Measurements from ENCODE around the gene SLC7A6.

Gene SLC7A6

DNA sequence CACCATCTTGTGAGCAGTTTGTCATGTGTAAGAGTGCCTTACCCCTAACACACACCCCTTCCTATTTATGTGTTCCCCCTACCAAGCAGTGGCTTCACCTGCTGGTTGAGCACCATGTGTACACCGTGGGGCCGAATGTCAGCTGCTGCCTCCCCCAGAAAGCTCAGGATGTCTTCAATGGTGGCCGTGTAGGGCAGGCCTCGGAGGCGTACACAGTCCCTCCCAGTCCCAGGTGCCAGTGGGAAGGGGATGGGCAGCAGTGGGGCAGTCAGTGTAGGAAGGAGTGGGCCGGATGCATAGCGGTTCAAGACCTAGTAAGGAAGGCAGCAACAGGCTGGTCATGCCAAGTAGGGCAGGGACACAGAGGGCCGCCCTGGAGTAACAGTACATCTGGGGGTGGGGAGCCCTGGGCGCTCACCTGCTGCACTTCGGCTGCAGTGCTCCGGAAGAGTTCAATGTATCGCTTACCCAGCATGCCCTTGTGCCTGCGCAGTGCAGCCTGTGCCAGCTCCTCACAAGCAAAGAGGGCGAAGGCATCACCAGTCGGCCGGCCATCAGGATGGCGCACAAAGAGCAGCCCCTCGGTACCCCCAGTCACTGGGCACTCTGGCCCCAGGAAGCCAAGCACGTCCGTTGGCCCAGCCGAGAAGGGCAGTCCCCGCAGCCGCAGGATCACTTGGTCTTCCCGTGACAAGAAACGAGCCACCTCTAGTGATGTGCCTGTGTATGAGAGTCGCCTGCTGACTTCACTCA, 32.8 kb upstream of the SLC7A6 start:
- no peak overlapping the region for H3K4me3 Mint-ChIP-seq
- H3K9me3 Mint-ChIP-seq = no peaks in the 10 kb centered on the region
- peaks cover 34% of the 10 kb centered on the region for H3K4me1 Mint-ChIP-seq
- H3K27ac Mint-ChIP-seq = peak overlapping the region; percentile 29
- H3K36me3 Mint-ChIP-seq = peaks cover 68% of the 10 kb centered on the region
- ATAC-seq = no peak
- no peak for DNase-seq (ENCODE audit: low spot score in 2 of 2)

DNA sequence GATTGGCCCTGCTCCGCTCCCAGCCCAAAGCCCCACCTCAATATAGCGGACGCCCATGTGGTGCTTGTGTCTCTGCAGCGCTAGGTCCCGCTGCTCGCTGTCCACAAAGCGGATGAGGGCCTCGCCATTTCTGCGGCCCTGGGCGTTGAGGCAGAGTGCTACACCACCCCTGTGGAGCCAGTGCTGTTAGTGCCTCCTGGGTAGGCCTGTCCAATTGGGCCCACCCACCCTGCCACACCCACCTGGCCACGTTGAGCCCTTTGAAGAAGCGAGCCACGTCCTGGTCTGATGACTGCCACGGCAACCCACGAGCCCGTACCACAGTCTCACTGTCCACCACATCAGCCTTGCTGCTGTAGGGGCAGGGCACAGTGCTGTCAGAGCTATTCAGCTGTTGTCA, 32.0 kb upstream of the SLC7A6 start:
- H3K4me1 Mint-ChIP-seq = peaks cover 34% of the 10 kb centered on the region
- peak overlapping the region; percentile 29 for H3K27ac Mint-ChIP-seq
- DNase-seq (ENCODE audit: low spot score in 2 of 2) (no peak), ATAC-seq (no peak)
- H3K9me3 Mint-ChIP-seq = no peaks in the 10 kb centered on the region
- no peak overlapping the region for H3K4me3 Mint-ChIP-seq
- H3K36me3 Mint-ChIP-seq = peaks cover 66% of the 10 kb centered on the region

DNA sequence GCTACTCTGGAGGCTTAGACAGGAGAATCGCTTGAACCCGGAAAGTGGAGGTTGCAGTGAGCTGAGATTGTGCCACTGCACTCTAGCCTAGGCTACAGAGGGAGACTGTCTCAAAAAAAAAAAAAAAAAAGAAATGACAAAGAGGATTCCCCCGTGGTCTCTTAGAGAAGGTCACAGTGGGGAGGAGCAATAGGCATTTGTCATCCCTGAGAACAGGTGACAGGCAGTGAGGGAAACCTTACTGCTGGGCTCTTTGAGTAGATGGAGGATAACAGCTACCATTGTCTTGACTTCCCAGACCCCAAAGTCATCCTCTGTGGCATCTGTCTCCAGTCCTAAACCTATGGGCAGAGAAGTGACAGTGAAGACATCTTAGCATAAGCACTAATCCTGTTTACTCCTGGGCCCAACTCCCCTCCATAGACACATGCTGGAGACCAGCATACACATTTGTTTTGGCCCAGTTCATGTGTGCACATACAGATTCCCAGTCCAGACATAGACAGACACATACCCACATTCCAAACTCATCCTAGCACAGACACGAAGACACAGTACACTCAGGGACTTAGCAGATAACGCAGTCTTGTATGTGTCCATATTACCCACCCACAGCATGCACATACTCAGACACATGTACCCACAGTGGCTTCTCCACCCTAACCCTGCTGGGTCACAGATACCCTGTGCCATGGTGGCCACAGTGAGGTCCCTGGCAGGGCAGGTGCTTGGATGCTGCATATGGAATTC, 31.1 kb upstream of the SLC7A6 start:
- peak overlapping the region; percentile 29 for H3K27ac Mint-ChIP-seq
- DNase-seq (ENCODE audit: low spot score in 2 of 2) (no peak), ATAC-seq (peak; percentile 44)
- no peaks in the 10 kb centered on the region for H3K9me3 Mint-ChIP-seq
- H3K4me3 Mint-ChIP-seq = no peak overlapping the region
- peaks cover 57% of the 10 kb centered on the region for H3K36me3 Mint-ChIP-seq
- peaks cover 33% of the 10 kb centered on the region for H3K4me1 Mint-ChIP-seq

DNA sequence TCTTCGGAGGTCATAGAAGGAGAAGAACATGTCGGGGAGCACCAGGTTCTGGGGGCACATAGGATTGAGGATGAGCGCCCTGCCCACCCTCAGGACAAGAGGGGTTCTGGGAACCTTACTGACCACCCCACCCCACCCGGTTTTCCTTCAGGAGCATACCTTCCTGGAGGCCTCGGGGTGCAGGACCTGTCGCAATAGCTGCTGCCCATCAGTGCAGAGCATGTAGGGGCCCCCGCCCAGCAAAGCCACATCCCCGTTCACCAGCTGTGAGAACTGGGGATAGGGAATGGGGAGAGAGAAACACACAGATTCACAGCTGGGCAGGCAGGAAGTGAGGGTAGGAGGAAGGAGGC, 30.5 kb upstream of the SLC7A6 start:
- peaks cover 38% of the 10 kb centered on the region for H3K4me1 Mint-ChIP-seq
- H3K27ac Mint-ChIP-seq = peak overlapping the region; percentile 1
- no peaks in the 10 kb centered on the region for H3K9me3 Mint-ChIP-seq
- DNase-seq (ENCODE audit: low spot score in 2 of 2) = no peak
- H3K36me3 Mint-ChIP-seq = peaks cover 52% of the 10 kb centered on the region
- ATAC-seq = no peak
- H3K4me3 Mint-ChIP-seq = no peak overlapping the region

DNA sequence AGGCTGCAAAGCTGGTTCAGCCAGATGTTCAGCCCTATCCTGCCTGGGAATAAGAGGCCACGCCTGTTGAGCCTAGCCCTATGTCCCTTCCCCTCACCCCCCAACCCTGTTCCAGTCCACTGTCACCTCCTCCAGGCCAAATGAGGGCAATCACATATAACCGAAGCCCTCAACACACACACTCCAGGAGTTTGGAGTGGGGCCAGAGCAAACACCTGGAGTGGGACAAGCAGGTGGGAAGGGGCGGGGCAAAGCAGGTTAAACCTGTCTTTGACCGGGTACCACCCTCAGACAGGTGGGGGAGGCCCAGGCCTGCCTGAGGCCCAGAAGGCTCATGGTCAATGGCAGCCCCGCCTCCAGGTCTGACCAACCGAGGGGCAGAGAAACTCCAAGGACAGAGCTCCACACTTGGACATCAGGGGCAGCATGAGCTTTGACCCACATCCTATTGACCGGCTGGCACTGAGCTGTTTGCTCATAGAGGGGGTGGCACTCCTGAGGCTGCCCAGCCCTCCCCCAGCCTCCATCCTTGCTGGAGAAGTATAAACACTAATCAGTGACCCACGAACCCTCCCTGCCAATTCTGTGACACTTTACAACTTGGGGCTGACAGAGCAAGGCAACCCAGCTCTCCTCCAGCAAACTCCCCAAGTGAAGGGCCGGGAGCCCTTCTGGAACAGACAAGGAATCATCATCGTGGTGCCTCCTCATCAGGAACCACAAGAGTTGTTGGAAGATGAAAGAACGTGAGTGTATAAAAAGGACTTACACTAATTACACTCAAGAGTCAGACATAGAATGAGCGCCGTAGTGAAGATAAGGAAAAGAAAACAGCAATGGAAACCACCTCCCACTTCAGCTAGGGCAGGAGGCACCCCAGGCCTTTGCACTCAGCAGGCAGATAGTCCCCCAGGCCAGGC, 29.9 kb upstream of the SLC7A6 start:
- no peak for ATAC-seq
- H3K9me3 Mint-ChIP-seq = no peaks in the 10 kb centered on the region
- no peak overlapping the region for H3K4me3 Mint-ChIP-seq
- DNase-seq (ENCODE audit: low spot score in 2 of 2) = peak in 1 of 2 donors; percentile 59
- peaks cover 46% of the 10 kb centered on the region for H3K36me3 Mint-ChIP-seq
- H3K4me1 Mint-ChIP-seq = peaks cover 41% of the 10 kb centered on the region
- peak overlapping the region; percentile 1 for H3K27ac Mint-ChIP-seq

DNA sequence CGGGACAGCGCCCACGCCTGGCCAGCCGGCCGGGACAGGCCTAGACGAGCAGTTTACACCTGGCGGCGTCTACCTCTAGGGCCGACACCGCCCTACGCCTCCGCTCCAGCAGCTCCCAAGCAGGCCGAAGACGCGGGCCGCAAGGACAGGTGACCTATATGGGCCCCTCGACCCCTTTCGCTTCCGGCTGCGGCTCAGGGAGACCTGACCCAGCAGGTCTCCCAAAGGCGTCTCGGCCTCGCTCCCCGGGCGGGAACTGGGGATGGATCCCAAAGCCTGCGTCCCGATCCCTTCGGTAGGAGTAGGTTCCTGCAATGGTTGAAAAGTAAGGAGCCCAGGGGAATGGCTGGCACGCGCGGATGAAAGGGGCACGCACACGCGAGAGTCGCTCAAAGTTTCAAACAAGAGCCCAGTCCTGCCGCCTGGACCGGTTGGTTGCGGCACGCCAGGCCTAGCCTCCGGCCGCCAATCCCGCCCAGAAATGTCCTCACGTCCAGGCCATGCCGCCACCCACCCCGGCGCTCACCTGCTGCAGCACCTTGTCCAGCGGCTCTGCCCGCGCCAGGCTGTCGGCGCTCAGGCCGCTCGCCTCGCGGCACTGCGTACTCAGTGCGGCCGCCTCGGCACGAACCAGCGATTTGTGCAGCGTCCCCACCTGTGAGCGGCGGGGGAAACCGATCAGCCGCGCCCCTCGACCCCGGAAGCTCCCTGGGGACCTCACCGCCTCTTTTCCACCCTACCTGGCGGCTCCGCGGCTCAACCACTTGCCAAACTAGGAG, 29.0 kb upstream of the SLC7A6 start:
- peaks cover 46% of the 10 kb centered on the region for H3K4me1 Mint-ChIP-seq
- H3K4me3 Mint-ChIP-seq = no peak overlapping the region
- no peak for DNase-seq (ENCODE audit: low spot score in 2 of 2)
- no peak for ATAC-seq
- no peaks in the 10 kb centered on the region for H3K9me3 Mint-ChIP-seq
- H3K27ac Mint-ChIP-seq = peak overlapping the region; percentile 1
- peaks cover 38% of the 10 kb centered on the region for H3K36me3 Mint-ChIP-seq

DNA sequence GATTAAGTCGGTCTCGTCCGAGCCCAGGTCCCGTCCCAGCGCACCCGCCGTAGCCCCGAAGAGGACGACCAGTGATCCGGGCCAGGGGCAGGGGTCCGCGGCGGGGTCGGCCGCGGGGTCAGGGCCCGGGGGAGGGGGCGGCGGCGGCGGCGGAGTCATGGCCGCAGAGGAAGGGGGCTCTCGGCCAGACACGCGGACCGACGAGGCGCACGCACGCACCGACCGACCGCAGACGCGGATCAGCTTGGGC, 28.5 kb upstream of the SLC7A6 start, which contains the start of gene ESRP2:
Gene ESRP2, minus strand, starts transcription at position 241 of the 250 bp plus-strand sequence. Its CDS starts 82 bp downstream, at position 159.
- no peak for DNase-seq (ENCODE audit: low spot score in 2 of 2)
- peaks cover 33% of the 10 kb centered on the region for H3K36me3 Mint-ChIP-seq
- H3K27ac Mint-ChIP-seq = peak within 1 kb of the TSS; percentile 94

DNA sequence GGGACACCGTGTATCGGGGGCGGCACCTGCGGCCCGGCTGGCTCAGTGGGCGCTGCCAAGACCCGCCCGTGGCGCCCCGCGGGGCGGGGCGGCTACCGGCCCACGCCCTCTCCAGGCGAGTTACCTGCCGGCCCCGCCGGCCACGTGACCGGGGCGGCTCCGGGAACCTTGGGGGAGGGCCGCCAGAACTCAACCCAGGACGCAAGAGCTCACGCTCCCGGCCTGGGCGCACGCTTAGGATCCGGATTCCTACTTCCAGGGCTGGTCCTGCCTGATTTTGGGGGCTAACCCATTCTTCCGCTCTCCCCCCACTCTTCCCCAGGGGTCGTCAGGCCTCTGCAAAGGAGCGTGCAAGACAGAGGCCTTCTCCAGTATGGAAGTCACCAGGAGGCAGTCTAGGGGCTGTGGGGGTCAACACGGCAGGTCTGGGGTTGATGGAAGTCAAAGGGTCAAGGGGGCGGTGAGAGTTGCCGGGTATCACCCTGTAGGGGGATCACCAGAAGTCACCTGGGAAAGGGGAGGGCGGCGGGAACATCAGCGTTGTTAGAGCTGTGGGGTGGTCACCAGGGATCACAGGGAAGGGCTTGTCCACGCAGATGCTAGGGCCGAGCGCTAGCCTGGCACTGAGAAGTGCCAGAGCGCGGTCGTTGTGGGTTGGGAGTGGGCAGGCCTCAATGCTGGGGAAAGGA, 28.0 kb upstream of the SLC7A6 start:
- Mint-ChIP-seq H3K27ac (peak overlapping the region; percentile 94), H3K4me1 (peaks cover 46% of the 10 kb centered on the region), H3K9me3 (no peaks in the 10 kb centered on the region), H3K4me3 (peak overlapping the region; percentile 98), H3K36me3 (peaks cover 28% of the 10 kb centered on the region)
- DNase-seq (ENCODE audit: low spot score in 2 of 2) (no peak), ATAC-seq (peak; percentile 1)

More for the DNA sequence above, 28.5 kb upstream of the SLC7A6 start, which contains the start of gene ESRP2:
- H3K9me3 Mint-ChIP-seq = no peaks in the 10 kb centered on the region
- no peak for ATAC-seq
- H3K4me3 Mint-ChIP-seq = peak within 1 kb of the TSS; percentile 98
- peaks cover 46% of the 10 kb centered on the region for H3K4me1 Mint-ChIP-seq

DNA sequence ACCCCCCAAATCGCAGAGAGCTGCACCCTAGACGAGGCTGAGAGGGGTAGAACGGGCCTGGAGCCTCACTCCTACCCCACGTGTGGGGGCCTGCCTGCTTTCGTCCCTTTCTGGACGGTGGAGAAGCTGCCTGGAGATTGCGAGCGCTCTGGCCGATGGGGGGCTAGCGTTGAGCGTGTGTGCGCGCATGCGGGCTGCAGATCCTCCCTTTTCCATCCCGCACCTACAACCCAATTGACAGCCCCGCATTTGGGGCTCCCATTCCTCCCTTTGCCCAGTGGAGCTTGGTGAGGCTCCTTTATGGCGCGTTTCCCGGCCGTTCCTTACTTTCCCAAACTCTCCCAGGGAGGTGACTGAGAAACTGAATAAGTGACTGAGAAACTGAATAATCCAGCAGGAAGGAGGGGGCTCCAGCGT, 27.5 kb upstream of the SLC7A6 start:
- peaks cover 25% of the 10 kb centered on the region for H3K36me3 Mint-ChIP-seq
- DNase-seq (ENCODE audit: low spot score in 2 of 2) (peak in 1 of 2 donors; percentile 58), ATAC-seq (peak; percentile 22)
- no peaks in the 10 kb centered on the region for H3K9me3 Mint-ChIP-seq
- H3K4me3 Mint-ChIP-seq = peak overlapping the region; percentile 98
- H3K4me1 Mint-ChIP-seq = peaks cover 46% of the 10 kb centered on the region
- H3K27ac Mint-ChIP-seq = peak overlapping the region; percentile 94

DNA sequence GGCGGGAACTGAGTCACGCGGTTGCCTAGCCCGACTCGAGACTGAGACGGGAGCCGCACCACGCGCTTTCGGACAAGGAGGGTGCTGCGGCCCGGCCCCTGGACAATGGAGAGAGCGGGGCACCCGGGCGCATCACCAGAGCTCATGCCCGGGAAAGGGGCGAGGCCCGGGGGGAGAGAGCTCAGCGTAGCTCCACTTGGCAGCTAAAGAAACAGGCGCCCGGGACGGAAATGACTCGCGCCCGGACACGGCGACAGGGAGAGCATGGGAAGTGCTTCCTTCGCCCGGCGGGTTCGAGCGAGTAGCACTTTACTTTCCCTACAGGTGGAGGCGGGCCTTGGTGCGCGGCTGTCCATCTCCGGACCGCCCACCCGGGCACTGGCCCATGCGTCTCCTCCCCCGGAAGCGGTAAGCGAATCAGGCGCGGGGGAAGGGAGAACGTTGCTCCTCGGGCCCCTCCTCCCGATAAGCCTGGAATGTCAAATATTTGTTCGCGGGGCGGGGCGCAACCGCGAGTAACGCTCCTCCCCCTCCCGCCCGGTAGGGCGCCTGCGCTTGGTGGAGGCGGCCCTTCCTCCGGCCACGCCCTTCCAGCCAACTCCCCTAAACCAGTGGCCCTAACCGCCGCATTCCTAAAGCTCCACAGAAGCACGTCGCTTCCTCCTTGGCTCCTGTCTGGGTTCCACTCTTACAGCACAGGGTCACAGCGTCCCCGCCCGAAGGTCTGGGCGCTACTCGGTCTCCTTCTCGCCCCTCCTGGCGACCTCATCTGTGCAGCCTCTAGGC, 26.9 kb upstream of the SLC7A6 start:
- peak; percentile 78 for ATAC-seq
- H3K9me3 Mint-ChIP-seq = no peaks in the 10 kb centered on the region
- H3K27ac Mint-ChIP-seq = peak overlapping the region; percentile 94
- peak overlapping the region; percentile 98 for H3K4me3 Mint-ChIP-seq
- peaks cover 20% of the 10 kb centered on the region for H3K36me3 Mint-ChIP-seq
- peak; percentile 80 to 95 for DNase-seq (ENCODE audit: low spot score in 2 of 2)
- H3K4me1 Mint-ChIP-seq = peaks cover 46% of the 10 kb centered on the region

DNA sequence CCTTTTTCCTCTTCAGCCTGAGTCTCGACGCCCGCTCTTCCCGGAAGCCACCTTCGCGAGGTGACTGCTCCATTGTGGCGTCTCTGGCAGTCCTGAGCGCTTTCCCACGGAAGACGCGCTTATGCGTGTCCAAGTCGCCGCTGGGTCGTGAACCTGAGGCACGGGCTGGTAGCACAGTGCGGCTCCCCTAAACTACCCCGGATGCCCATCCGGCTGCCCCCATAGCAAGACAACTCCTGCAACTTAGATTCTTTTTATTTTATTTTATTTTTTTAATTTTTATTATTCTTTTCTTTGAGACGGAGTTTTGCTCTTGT, 26.3 kb upstream of the SLC7A6 start:
- H3K4me1 Mint-ChIP-seq = peaks cover 46% of the 10 kb centered on the region
- ATAC-seq (no peak), DNase-seq (ENCODE audit: low spot score in 2 of 2) (no peak)
- peak overlapping the region; percentile 94 for H3K27ac Mint-ChIP-seq
- H3K4me3 Mint-ChIP-seq = peak overlapping the region; percentile 98
- H3K36me3 Mint-ChIP-seq = peaks cover 14% of the 10 kb centered on the region
- no peaks in the 10 kb centered on the region for H3K9me3 Mint-ChIP-seq

DNA sequence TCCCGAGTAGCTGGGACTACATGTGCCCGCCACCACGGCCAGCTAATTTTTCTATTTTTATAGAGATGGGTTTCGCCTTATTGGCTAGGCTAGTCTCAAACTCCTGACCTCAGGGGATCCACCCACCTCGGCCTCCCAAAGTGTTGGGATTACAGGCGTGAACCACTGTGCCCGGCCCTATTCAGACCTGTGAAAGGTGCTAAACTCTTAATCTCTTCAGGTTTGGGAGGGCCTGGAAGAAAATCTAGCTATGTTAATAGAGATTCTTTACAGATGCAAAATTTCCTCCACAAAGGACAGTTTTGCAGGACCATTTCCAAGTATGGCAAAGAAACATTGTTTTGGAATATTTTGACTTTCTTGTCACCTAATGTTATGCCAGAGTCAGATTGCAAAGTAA, 22.2 kb upstream of the SLC7A6 start:
- H3K4me3 Mint-ChIP-seq = no peak overlapping the region
- H3K4me1 Mint-ChIP-seq = peaks cover 50% of the 10 kb centered on the region
- H3K36me3 Mint-ChIP-seq = peaks cover 11% of the 10 kb centered on the region
- no peak overlapping the region for H3K27ac Mint-ChIP-seq
- ATAC-seq = no peak
- no peak for DNase-seq (ENCODE audit: low spot score in 2 of 2)
- no peaks in the 10 kb centered on the region for H3K9me3 Mint-ChIP-seq

DNA sequence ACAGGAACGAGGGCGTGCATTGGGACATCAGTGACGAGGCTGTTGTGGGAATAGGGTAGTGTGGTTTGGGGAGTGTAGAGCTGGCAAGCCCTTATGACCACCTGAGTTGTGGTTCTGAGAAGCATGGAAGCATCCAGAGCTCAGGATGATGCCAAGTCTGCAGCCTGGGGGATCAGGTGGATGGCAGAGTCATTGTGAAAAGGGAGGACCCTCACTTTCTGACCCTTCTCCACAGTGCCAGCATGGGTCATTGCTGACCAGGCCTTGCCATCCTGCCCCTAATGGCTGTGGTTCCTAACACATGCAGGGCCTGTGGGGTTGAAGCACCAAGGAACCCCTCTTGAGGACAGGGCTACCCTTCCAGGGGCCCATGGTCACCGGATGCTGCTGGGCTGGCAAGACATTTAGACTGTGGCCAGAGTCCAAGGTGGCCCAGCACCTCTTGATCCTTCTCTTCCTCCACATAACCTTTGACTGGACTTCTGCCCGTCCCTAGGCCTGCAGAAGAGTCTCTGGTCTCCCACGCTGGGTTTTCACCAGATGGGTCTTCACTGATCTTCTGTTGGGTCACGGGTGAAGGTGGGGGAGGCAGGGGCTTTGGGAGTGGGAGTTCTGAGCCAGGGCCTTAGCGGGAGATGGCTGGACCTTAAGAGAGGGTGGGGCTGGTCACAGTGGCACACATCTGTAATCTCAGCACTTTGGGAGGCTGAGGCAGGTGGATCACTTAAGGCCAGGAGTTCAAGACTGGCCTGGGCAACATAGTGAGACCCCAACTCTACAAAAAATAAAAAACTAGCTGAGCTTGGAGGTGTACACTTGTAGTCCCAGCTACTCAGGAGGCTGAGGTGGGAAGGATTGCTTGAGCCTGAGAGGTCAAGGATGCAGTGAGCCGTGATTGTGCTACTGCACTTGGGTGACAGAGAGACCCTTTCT, 21.1 kb upstream of the SLC7A6 start:
- Mint-ChIP-seq H3K27ac (peak overlapping the region; percentile 45), H3K36me3 (peaks cover 11% of the 10 kb centered on the region), H3K4me3 (peak overlapping the region; percentile 98), H3K4me1 (peaks cover 50% of the 10 kb centered on the region), H3K9me3 (no peaks in the 10 kb centered on the region)
- ATAC-seq (no peak), DNase-seq (ENCODE audit: low spot score in 2 of 2) (no peak)

Data from stimulated activated effector memory CD8-positive, alpha-beta T cell treated with anti-CD3 and anti-CD28 coated beads, Interleukin-12 subunit alpha, Interleukin-12 subunit beta, amount 100 ng/mL, for 72 hours (primary cell).